D721Med (cell line): ENCODE data around the gene ZNF546.
"Not testable (repeated sequence)": the region's sequence is repeated elsewhere in the genome, so short reads cannot be mapped to it uniquely, and the experiment has no call there.

Source experiments
- DNase-seq: peaks from one replicate; pipeline ENCODE4 v3.0.0; 2011; ENCODE audit warnings: low spot score; ENCODE audit not compliant: insufficient read length
- FAIRE-seq: peaks from 2 replicates; lab custom pipeline; 2011; peaks lifted over from hg19 to GRCh38; lab: Jason Lieb, UNC
- CTCF ChIP-seq: IDR thresholded peaks from 2 replicates; pipeline ENCODE4 v1.5.1; 2012; ENCODE audit warnings: mild to moderate bottlenecking, control low read depth; ENCODE audit not compliant: insufficient read depth; ENCODE audit errors: missing control alignments

ZNF546 gene

GRCh38 chr19:40026597-40026970 lies 29.7 kb downstream of the ZNF546 start:
- TF ChIP-seq CTCF, result no peak

GRCh38 chr19:40033989-40034560 lies 37.2 kb downstream of the ZNF546 start:
- peak; percentile 75 for FAIRE-seq
- TF ChIP-seq CTCF, result no peak
- no peak for DNase-seq

More at GRCh38 chr19:40026597-40026970, 29.7 kb downstream of the ZNF546 start:
- DNase-seq, result no peak
- no peak for FAIRE-seq

- TF ChIP-seq CTCF, result no peak
- FAIRE-seq (no peak), DNase-seq (no peak)
These were observed 39.1 kb downstream of the ZNF546 start for GRCh38 chr19:40035996-40036395.

- not testable (repeated sequence) for DNase-seq, FAIRE-seq
These were observed 41.2 kb downstream of the ZNF546 start for GRCh38 chr19:40038047-40038446.

- not testable (repeated sequence) for FAIRE-seq, DNase-seq
These were observed 44.9 kb downstream of the ZNF546 start for GRCh38 chr19:40041718-40042117.

- FAIRE-seq (no peak), DNase-seq (no peak)
- no peak for TF ChIP-seq CTCF
These were observed 56.6 kb downstream of the ZNF546 start for GRCh38 chr19:40053491-40053890.

GRCh38 chr19:40054632-40055031 lies 57.8 kb downstream of the ZNF546 start:
- FAIRE-seq, result no peak
- no peak for TF ChIP-seq CTCF
- no peak for DNase-seq

GRCh38 chr19:40055049-40055448 lies 58.2 kb downstream of the ZNF546 start:
- TF ChIP-seq CTCF, result no peak
- no peak for FAIRE-seq
- no peak for DNase-seq
